Activated T-helper 2 cell treated with anti-CD3 and anti-CD28 coated beads, Interferon-gamma antibody, Interleukin-2, Interleukin-4, amounts not matched to agents 10 μg/mL and 5 μg/mL and 100 μg/mL, durations not matched to agents 14 hours and 24 hours and 36 hours (primary cell): ENCODE measurements around the gene OSGIN1. TPM values are rescaled to one million over a fixed set of nuclear protein-coding genes. Genes with fewer than 3 reads are reported as not detected.

Experiments
- DNase-seq: peaks from one replicate; pipeline ENCODE4 v3.0.0; 2021; ENCODE audit warnings: low spot score
- H3K27ac Mint-ChIP-seq: one replicate; pipeline ENCODE4 v1.8.0; 2021; ENCODE audit warnings: mixed read lengths
- H3K27me3 Mint-ChIP-seq: one replicate; pipeline ENCODE4 v1.8.0; 2021; ENCODE audit warnings: low read depth, mixed read lengths
- H3K36me3 Mint-ChIP-seq: one replicate; pipeline ENCODE4 v1.8.0; 2021; ENCODE audit warnings: low read depth, mixed read lengths
- H3K4me1 Mint-ChIP-seq: one replicate; pipeline ENCODE4 v1.8.0; 2021; ENCODE audit warnings: low read depth, mixed read lengths
- H3K4me3 Mint-ChIP-seq: one replicate; pipeline ENCODE4 v1.8.0; 2021; ENCODE audit warnings: low read depth, mild to moderate bottlenecking, moderate library complexity, mixed read lengths
- H3K9me3 Mint-ChIP-seq: one replicate; pipeline ENCODE4 v1.8.0; 2021; ENCODE audit warnings: mixed read lengths
- intact Hi-C: fragments of 100-400 bp; cut with micrococcal nuclease; formaldehyde crosslinking; loops from one replicate; pipeline ENCODE4 v1.15.1; 2023
- total RNA-seq: library from RNA; stranded (reverse); gene quantifications from 2 replicates; pipeline ENCODE4 v1.2.3, GENCODE V29; 2022

The OSGIN1 gene
- total RNA-seq, 1 donor from 2014 or later: 2.1 TPM

GRCh38 chr16:84003038-84003437, 50.0 kb downstream of the OSGIN1 start:
- DNase-seq: no peak
- intact Hi-C loops: no loop called here
- Mint-ChIP-seq H3K27me3 (peaks cover 5% of the 10 kb centered on the region), H3K27ac (no peak overlapping the region), H3K4me3 (no peak overlapping the region), H3K36me3 (no peaks in the 10 kb centered on the region), H3K4me1 (no peaks in the 10 kb centered on the region), H3K9me3 (no peaks in the 10 kb centered on the region)

- Mint-ChIP-seq H3K9me3 (no peaks in the 10 kb centered on the region), H3K36me3 (no peaks in the 10 kb centered on the region), H3K27me3 (peaks cover 5% of the 10 kb centered on the region), H3K4me1 (no peaks in the 10 kb centered on the region), H3K27ac (no peak overlapping the region), H3K4me3 (no peak overlapping the region)
- intact Hi-C loops: no loop called here
- DNase-seq: no peak
Measured at GRCh38 chr16:84004442-84004841, 51.4 kb downstream of the OSGIN1 start.

GRCh38 chr16:84005391-84005790, 52.4 kb downstream of the OSGIN1 start:
- peaks cover 5% of the 10 kb centered on the region for H3K27me3 Mint-ChIP-seq
- DNase-seq: no peak
- H3K9me3 Mint-ChIP-seq: no peaks in the 10 kb centered on the region
- no peak overlapping the region for H3K4me3 Mint-ChIP-seq
- H3K36me3 Mint-ChIP-seq: no peaks in the 10 kb centered on the region
- no peaks in the 10 kb centered on the region for H3K4me1 Mint-ChIP-seq
- no peak overlapping the region for H3K27ac Mint-ChIP-seq
- intact Hi-C loops: no loop called here

- DNase-seq: no peak
- Mint-ChIP-seq H3K9me3 (no peaks in the 10 kb centered on the region), H3K27me3 (peaks cover 5% of the 10 kb centered on the region), H3K36me3 (no peaks in the 10 kb centered on the region), H3K4me1 (no peaks in the 10 kb centered on the region), H3K4me3 (no peak overlapping the region), H3K27ac (no peak overlapping the region)
- intact Hi-C loops: no loop called here
Measured at GRCh38 chr16:84007520-84007919, 54.5 kb downstream of the OSGIN1 start.

- no peaks in the 10 kb centered on the region for H3K9me3 Mint-ChIP-seq
- intact Hi-C loops: no loop called here
- no peak overlapping the region for H3K4me3 Mint-ChIP-seq
- H3K27me3 Mint-ChIP-seq: peaks cover 5% of the 10 kb centered on the region
- H3K36me3 Mint-ChIP-seq: no peaks in the 10 kb centered on the region
- no peaks in the 10 kb centered on the region for H3K4me1 Mint-ChIP-seq
- DNase-seq: no peak
- H3K27ac Mint-ChIP-seq: no peak overlapping the region
Measured at GRCh38 chr16:84007965-84008364, 54.9 kb downstream of the OSGIN1 start.

GRCh38 chr16:84009282-84009681, 56.2 kb downstream of the OSGIN1 start:
- intact Hi-C loops: no loop called here
- Mint-ChIP-seq H3K4me1 (no peaks in the 10 kb centered on the region), H3K27ac (no peak overlapping the region), H3K36me3 (no peaks in the 10 kb centered on the region), H3K9me3 (no peaks in the 10 kb centered on the region), H3K4me3 (no peak overlapping the region), H3K27me3 (peaks cover 5% of the 10 kb centered on the region)
- DNase-seq: no peak

- no peaks in the 10 kb centered on the region for H3K27me3 Mint-ChIP-seq
- peak; percentile 72 for DNase-seq
- H3K9me3 Mint-ChIP-seq: no peaks in the 10 kb centered on the region
- no peak overlapping the region for H3K4me3 Mint-ChIP-seq
- H3K4me1 Mint-ChIP-seq: no peaks in the 10 kb centered on the region
- H3K36me3 Mint-ChIP-seq: no peaks in the 10 kb centered on the region
- intact Hi-C loops: no loop called here
- H3K27ac Mint-ChIP-seq: no peak overlapping the region
Measured at GRCh38 chr16:84013787-84014569, 60.9 kb downstream of the OSGIN1 start.

- intact Hi-C loops: no loop called here
- no peak overlapping the region for H3K27ac Mint-ChIP-seq
- no peaks in the 10 kb centered on the region for H3K9me3 Mint-ChIP-seq
- no peak overlapping the region for H3K4me3 Mint-ChIP-seq
- H3K36me3 Mint-ChIP-seq: no peaks in the 10 kb centered on the region
- H3K4me1 Mint-ChIP-seq: no peaks in the 10 kb centered on the region
- H3K27me3 Mint-ChIP-seq: no peaks in the 10 kb centered on the region
- DNase-seq: no peak
Measured at GRCh38 chr16:84014570-84015327, 61.7 kb downstream of the OSGIN1 start.

GRCh38 chr16:84015399-84015798, 62.4 kb downstream of the OSGIN1 start:
- H3K9me3 Mint-ChIP-seq: no peaks in the 10 kb centered on the region
- no peaks in the 10 kb centered on the region for H3K4me1 Mint-ChIP-seq
- DNase-seq: no peak
- H3K27ac Mint-ChIP-seq: no peak overlapping the region
- H3K36me3 Mint-ChIP-seq: no peaks in the 10 kb centered on the region
- intact Hi-C loops: no loop called here
- no peak overlapping the region for H3K4me3 Mint-ChIP-seq
- no peaks in the 10 kb centered on the region for H3K27me3 Mint-ChIP-seq

Other genes starting within 250 kb of the OSGIN1 start
- 109 and 117 TPM in 2 replicates for gene HSBP1, start 145.3 kb upstream of the OSGIN1 start, total RNA-seq
- gene MLYCD, start 54.1 kb upstream of the OSGIN1 start, total RNA-seq: 6.1 TPM in 2 replicates
- gene NECAB2, start 15.0 kb downstream of the OSGIN1 start, total RNA-seq: 0.11 TPM in 1 of 2 replicates, not detected in the other
- 0.28 TPM in 1 of 2 replicates, not detected in the other for gene SLC38A8, start 89.6 kb downstream of the OSGIN1 start, total RNA-seq
- 54.5 and 58.1 TPM in 2 replicates for gene MBTPS1, start 163.7 kb downstream of the OSGIN1 start, total RNA-seq
- 16.7 and 19.9 TPM in 2 replicates for gene HSDL1, start 191.9 kb downstream of the OSGIN1 start, total RNA-seq
- 0.09 TPM in 1 of 2 replicates, not detected in the other for gene DNAAF1, start 192.1 kb downstream of the OSGIN1 start, total RNA-seq
- gene TAF1C, start 233.8 kb downstream of the OSGIN1 start, total RNA-seq: 57.5 and 64.4 TPM in 2 replicates
- not detected in 2 replicates for gene ADAD2, start 237.9 kb downstream of the OSGIN1 start, total RNA-seq